Measurements from ENCODE around the gene ANKRD13C.
A peak's percentile ranks its signal among the peaks of the same experiment; 100 is the strongest.

The ANKRD13C gene

GRCh38 chr1:70354332-70355110, at the start of gene ANKRD13C (continued):
- TF ChIP-seq MZF1 (tag by site-specific recombination; IDR thresholded peaks at IDR 0.05; ENCODE audit: borderline replicate concordance): no peak
- TF ChIP-seq ZBTB48 (tag by site-specific recombination; IDR thresholded peaks at IDR 0.05): peak; percentile 25
- TF ChIP-seq ZNF280D (tag by site-specific recombination; IDR thresholded peaks at IDR 0.05): peak; percentile 96
- peak; percentile 45; the same call in 1 of the 2 replicates for TF ChIP-seq PATZ1 (tag by site-specific recombination; IDR thresholded peaks at IDR 0.05)
- TF ChIP-seq KLF9 (tag by site-specific recombination; IDR thresholded peaks at IDR 0.05; ENCODE audit: low read depth): no peak; the same call in 1 of the 2 replicates
- peak; percentile 91 for TF ChIP-seq YY1 (tag by site-specific recombination; IDR thresholded peaks at IDR 0.05)
- TF ChIP-seq KLF1 (tag by site-specific recombination; IDR thresholded peaks at IDR 0.05): peak; percentile 35; the same call in 1 of the 2 replicates
- 0 out of 2 replicates have a peak, but pooled peaks have one; percentile 23 for TF ChIP-seq KLF7 (tag by site-specific recombination; IDR thresholded peaks at IDR 0.05; ENCODE audit: borderline replicate concordance)
- no peak for TF ChIP-seq ZNF239 (tag by site-specific recombination; IDR thresholded peaks at IDR 0.05)
- peak; percentile 77 for TF ChIP-seq SP3 (tag by site-specific recombination; IDR thresholded peaks at IDR 0.05)
- TF ChIP-seq WT1 (tag by site-specific recombination; IDR thresholded peaks at IDR 0.05): peak; percentile 9; the same call in 1 of the 2 replicates
- 0 out of 2 replicates have a peak, but pooled peaks have one; percentile 50 for TF ChIP-seq ZNF558 (tag by site-specific recombination; IDR thresholded peaks at IDR 0.05)
- no peak for TF ChIP-seq ZNF121 (tag by site-specific recombination; IDR thresholded peaks at IDR 0.05)
- no peak for TF ChIP-seq ZNF658 (tag by site-specific recombination; IDR thresholded peaks at IDR 0.05)
- no peak for TF ChIP-seq ZNF670 (tag by site-specific recombination; IDR thresholded peaks at IDR 0.05; ENCODE audit: low read depth)
- TF ChIP-seq ZNF398 (tag by site-specific recombination; IDR thresholded peaks at IDR 0.05): peak; percentile 70
- no peak for TF ChIP-seq ZNF549 (tag by site-specific recombination; IDR thresholded peaks at IDR 0.05)
- no peak; the same call in 1 of the 2 replicates for TF ChIP-seq ZNF18 (tag by site-specific recombination; IDR thresholded peaks at IDR 0.05)
- TF ChIP-seq ZNF548 (tag by site-specific recombination; IDR thresholded peaks at IDR 0.05): no peak
- no peak for TF ChIP-seq ZNF292 (tag by site-specific recombination; IDR thresholded peaks at IDR 0.05; ENCODE audit: borderline replicate concordance, low read depth)
- peak; percentile 92; the same call in 1 of the 2 replicates for TF ChIP-seq ZNF24 (tag by site-specific recombination; IDR thresholded peaks at IDR 0.05)
- no peak for TF ChIP-seq ZNF202 (tag by site-specific recombination; IDR thresholded peaks at IDR 0.05; ENCODE audit: borderline replicate concordance)
- no peak for TF ChIP-seq ZNF248 (tag by site-specific recombination; IDR thresholded peaks at IDR 0.05)
- TF ChIP-seq ZNF366 (tag by site-specific recombination; conservative IDR thresholded peaks at IDR 0.05): peak; percentile 83
- no peak for TF ChIP-seq ZFP41 (tag by site-specific recombination; IDR thresholded peaks at IDR 0.05; ENCODE audit: borderline replicate concordance)
- TF ChIP-seq EGR2 (tag by site-specific recombination; IDR thresholded peaks at IDR 0.05; ENCODE audit: low read depth): peak; percentile 80
- TF ChIP-seq KLF8 (tag by site-specific recombination; IDR thresholded peaks at IDR 0.05): peak; percentile 71
- no peak for TF ChIP-seq ZNF157 (tag by site-specific recombination; IDR thresholded peaks at IDR 0.05)
- no peak for TF ChIP-seq ZNF221 (tag by site-specific recombination; IDR thresholded peaks at IDR 0.05; ENCODE audit: borderline replicate concordance)
- TF ChIP-seq ZNF2 (tag by site-specific recombination; IDR thresholded peaks at IDR 0.05): peak; percentile 91; the same call in 1 of the 2 replicates
- peak; percentile 98 for TF ChIP-seq ZNF10 (tag by site-specific recombination; IDR thresholded peaks at IDR 0.05)
- TF ChIP-seq ZSCAN30 (tag by site-specific recombination; IDR thresholded peaks at IDR 0.05): peak; percentile 60; the same call in 1 of the 2 replicates
- no peak for TF ChIP-seq ZNF654 (tag by site-specific recombination; IDR thresholded peaks at IDR 0.05; ENCODE audit: low read depth)
